ENCODE results near the gene LIMK2.

DNA sequence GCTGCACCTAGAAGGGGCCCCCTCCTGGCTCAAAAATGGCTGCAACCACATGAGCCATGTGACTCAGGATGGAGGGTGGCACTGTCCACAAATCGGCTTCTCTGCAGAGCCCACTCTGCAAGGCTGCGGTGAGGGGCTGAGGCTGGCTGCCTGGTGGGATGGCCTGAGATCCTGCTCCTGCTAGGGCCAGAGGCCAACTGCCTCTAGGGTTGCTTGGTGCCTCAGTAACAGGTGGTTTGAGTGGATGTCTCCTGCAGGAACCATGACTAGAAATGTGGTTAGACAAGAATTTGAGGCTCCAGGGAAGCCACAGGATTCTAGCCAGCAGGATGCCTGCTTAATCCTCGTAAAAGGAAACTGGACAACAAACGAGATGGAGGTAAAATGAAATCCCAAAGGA lies 116.9 kb downstream of the LIMK2 start:
- TF ChIP-seq POLR2A (IDR thresholded peaks at IDR 0.05; ENCODE audit: low read depth, low read length), result no peak
- no peak for TF ChIP-seq POU2F2 (IDR thresholded peaks at IDR 0.05; ENCODE audit: low read depth, low read length)
- TF ChIP-seq TAF1 (IDR thresholded peaks at IDR 0.05; ENCODE audit: low read depth, low read length), result no peak
- no peak for TF ChIP-seq POLR2AphosphoS5 (IDR thresholded peaks at IDR 0.05; ENCODE audit: low read depth, low read length)
- no peak for TF ChIP-seq SPI1 (IDR thresholded peaks at IDR 0.05; ENCODE audit: low read depth, low read length)
- no peak for TF ChIP-seq PAX5 (IDR thresholded peaks at IDR 0.05; ENCODE audit: insufficient read depth, low read length, severe bottlenecking)
